COLO668 (cell line): Measurements from ENCODE around the gene ARRDC1.
"Not testable (repeated sequence)": the region's sequence is repeated elsewhere in the genome, so short reads cannot be mapped to it uniquely, and the experiment has no call there.

Experiments
- DNase-seq: peaks from one replicate; lab custom pipeline; 2025; ENCODE audit not compliant: unreplicated experiment; lab: John Stamatoyannopoulos, UW

ARRDC1 gene, protein sequence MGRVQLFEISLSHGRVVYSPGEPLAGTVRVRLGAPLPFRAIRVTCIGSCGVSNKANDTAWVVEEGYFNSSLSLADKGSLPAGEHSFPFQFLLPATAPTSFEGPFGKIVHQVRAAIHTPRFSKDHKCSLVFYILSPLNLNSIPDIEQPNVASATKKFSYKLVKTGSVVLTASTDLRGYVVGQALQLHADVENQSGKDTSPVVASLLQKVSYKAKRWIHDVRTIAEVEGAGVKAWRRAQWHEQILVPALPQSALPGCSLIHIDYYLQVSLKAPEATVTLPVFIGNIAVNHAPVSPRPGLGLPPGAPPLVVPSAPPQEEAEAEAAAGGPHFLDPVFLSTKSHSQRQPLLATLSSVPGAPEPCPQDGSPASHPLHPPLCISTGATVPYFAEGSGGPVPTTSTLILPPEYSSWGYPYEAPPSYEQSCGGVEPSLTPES

DNA sequence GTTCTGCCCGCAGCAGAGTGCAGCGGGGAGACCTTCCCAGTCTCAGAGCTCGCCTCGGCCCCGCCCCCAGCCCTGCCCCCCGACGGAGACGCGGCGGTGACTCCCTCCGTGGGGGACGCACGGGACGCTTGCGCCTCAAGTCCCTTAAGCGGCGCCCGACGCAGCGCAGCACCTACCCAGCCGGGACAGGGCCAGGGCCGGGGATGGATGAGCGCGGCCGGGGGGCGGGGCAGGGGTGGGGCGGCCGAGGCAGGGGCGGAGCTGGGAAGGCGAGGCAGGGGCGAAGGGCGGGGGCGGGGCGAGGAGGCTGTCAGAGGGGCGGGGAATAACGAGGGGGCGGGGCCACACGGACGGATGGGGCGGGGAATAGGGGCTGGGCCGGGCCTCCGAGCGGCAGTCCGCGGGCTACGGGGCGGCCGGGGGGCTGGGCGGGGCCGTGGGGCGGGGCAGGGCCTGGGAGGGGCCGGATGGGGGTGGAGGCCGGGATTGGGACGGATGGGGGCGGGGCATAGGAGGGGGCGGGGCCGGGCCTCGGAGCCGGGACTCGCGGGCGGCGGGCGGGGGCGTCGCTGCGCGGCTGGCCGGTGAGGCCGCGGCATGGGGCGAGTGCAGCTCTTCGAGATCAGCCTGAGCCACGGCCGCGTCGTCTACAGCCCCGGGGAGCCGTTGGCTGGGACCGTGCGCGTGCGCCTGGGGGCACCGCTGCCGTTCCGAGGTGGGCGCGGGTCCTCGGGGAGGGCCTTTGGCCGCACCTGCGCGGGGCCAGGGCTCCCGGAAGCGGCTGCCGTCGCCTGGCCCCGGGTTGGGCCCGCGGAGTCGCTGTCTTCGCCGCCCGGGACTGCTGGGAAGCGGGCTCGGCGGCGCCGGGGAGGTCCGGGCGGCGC is at the start of gene ARRDC1:
Gene ARRDC1, plus strand, starts transcription at position 566 of the 884 bp plus-strand sequence. Its CDS starts 32 bp downstream, at position 598.
- DNase-seq, result peak; percentile 88

DNA sequence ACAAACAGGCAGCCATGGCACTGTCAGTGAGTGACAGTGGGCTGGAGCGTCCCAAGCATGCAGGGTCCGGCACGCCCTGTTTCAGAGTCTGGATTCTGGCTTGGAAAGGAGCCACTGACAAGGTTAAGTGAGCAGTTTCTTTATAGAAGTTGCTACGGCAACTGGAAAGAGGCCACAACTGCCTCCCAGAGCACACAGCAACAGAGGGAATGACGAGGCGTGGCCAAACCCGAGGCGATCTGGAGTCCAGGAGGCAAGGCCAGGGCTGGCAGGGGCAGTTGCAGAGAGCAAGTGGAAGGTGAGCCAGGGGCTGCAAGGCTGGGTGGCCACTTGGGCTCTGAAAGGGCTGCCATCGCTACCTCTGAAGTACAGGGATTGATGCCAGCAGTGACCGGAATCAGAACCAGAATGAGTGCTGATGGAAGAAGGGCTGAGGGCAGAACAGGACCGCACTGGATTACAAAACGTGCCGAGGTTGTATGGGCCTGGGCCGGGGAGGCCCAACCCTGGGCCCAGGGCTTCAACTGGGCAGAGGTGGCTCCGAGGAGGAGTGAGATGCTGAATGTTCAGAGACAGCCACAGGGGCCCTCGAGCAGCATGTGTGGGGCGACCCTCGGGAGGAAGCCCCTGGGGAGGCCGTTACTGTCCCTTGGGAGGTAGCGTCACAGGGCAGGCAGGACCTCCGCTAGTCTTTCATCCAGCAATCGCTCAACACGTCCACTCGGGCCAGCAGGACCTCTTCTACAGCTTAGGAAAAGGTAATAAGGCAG is 49.2 kb upstream of the ARRDC1 start:
- DNase-seq, result no peak

DNA sequence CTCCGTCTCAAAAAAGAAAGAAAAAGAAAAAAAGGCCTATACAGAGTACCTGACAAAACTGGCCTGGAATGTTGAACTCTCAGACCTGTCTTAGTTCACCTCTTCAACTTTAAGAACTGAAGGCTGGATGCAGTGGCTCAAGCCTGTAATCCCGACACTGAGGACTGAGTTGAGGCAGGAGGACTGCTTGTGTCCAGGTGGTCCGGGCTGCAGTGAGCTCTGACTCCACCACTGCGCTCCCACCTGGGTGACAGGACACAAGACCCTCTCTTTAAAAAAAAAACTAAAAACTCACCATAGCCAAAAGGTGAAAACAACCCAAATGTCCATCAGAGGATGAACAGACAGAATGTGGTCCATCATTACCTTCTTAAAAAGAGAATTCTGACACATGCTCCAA is 47.4 kb upstream of the ARRDC1 start:
- no peak for DNase-seq

DNA sequence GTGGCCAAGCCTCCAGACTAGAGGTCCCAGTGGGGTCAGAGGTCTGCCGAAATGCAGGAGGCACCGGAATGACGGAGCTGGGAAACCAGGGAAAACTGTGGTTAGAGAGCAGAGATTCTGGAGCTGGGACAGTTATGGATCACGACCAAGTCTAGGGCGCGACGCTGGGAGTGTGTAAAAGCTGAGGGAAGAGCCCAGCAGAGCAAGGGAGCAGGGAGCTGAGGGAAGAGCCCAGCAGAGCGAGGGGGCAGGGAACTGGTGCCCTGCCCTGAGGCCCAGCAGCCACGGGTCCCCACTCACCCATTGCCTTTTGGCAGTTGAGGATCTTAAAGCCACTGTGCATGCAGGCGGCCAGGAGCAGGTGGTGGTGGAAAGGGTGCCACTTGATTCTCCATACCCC is 41.4 kb upstream of the ARRDC1 start:
- DNase-seq, result no peak

DNA sequence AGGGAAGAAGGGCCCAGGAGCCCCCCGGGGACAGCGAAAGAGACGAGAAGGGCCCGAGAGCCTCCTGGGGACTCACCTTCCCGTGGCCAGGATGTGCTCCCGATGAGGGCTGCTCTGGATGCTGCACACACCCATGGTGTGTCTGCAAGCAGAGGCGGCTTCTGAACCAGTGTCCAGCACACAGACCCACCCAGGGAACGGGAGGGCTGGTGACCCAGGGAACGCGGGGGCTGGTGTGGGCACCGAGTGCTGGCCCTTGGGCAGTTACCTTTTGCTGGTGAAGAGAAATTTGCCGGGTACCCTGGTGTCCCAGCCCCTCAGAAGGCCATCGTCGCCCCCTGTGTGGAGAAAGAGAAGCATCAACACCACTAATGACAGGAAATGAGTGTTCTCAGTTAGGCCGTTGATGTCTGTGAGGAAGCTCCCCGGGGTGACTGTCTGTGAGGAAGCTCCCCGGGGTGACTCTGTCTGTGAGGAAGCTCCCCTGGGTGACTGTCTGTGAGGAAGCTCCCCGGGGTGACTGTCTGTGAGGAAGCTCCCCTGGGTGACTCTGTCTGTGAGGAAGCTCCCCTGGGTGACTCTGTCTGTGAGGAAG is 40.6 kb upstream of the ARRDC1 start:
- DNase-seq, result no peak

DNA sequence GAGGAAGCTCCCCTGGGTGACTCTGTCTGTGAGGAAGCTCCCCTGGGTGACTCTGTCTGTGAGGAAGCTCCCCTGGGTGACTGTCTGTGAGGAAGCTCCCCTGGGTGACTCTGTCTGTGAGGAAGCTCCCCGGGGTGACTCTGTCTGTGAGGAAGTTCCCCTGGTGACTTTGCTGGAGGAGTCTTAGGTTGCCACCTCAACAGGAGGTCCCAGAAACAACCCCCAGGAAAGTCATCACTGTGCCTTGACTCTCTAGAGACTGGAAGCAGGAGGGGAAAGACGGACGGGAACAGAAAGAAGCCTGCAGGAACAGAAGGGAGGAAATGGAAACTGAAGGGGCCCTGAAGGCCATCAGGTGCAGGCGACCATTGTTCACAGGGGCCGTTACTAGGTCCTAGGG is 37.0 kb upstream of the ARRDC1 start:
- not testable (repeated sequence) for DNase-seq

DNA sequence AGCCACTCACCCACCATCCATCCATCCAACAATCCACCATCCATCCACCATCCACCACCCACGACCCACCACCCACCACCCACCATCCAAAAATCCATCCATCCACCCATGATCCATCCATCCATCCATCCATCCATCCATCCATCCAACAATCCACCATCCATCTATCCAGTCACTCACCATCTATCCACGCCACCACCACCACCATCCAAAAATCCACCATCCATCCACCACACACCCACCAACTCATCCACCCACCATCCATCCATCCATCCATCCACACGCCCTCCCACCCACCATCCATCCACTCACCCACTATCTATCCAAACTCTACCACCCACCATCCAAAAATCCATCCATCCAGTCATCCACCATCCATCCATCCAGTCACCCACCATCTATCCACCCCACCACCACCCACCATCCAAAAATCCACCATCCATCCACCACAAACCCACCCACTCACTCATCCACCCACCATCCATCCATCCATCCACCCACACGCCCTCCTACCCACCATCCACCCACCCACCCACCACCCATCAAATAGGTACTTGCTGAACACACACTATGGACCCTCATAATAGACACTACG is 35.8 kb upstream of the ARRDC1 start:
- DNase-seq, result no peak

DNA sequence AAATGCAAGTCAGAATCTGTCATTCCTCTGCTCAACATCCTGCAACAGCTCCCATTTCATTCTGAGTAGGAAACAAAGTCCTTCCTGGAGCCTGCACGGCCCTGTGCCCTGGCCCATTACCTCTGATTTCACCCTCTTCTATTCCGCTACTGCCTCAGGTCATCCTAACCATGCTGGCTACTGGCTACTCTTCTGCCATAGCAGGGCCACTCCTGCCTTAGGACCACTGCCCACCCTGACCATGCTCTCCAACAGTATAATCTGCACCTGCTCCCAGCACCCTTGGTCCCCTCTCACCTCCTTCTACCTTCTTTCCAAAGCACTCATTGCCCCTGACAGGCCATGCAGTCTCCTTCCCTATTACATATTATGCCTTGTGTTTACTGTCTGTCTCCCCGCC is 34.9 kb upstream of the ARRDC1 start:
- DNase-seq, result no peak

DNA sequence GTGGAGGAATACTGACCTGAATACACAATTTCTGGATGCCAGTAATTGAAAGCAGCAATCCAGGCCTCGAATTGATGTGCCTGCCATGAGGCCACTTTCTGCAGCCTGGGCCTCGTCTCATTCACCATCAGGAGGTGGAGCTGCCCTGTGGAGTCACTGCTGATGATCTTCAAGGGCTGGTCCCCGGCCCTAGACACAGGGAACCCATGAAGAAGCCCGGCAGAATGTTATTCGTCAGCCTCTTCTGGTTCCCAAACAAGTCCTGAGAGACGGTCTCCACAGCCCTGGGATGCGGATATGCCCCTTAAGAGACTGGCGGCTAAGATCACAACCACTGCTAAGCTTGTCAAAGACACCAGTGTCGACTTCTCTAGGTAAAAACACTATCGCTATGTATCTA is 31.3 kb upstream of the ARRDC1 start:
- DNase-seq, result no peak

DNA sequence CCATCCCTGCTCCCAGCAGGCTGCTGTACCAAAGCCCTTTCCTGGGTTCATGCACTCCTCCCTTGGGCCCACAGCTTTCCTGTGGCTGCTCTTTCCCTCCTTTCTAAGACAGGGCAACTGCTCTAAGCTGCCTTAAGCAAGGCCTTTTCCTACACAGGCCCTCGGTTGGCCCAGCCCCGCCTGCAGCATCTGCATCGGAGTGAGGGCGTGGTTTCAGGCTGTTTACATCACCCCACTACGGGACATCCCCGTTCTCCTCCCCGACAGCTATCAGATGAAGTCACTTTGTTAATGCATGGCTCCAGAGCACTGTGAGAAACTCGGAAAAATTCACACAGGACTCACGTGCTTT is 30.1 kb upstream of the ARRDC1 start:
- DNase-seq, result no peak

DNA sequence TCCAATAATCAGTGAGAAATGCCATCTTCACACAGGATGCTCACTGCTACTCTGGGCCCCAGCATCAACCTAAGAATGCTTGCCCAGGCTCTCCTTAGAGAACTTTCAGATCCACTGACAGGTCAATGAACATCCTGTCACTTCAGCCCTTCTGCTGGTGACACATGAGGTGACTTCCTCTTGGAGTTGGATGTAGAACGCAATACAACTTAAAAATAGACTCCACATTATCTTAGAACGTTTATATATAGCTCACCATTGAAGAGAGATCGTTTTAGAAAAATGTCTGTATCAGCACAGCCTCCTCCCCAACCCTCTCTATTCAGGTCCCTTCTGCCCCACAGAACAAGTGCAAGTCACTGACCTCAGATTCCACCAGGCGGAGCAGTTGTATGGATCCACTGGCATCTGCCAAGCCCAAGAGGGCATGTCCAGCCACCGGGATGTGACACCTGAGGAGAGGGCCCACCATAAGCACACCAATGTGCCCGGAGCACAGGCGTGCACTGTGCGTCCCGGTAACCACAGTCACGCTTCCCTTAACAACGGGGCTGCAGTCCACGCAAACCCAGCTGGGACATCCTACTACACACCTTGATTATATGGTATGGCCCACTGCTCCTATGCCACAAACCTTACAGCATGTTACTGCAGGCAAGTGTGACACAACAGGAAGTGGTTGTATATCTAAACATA is 29.6 kb upstream of the ARRDC1 start:
- DNase-seq, result no peak

DNA sequence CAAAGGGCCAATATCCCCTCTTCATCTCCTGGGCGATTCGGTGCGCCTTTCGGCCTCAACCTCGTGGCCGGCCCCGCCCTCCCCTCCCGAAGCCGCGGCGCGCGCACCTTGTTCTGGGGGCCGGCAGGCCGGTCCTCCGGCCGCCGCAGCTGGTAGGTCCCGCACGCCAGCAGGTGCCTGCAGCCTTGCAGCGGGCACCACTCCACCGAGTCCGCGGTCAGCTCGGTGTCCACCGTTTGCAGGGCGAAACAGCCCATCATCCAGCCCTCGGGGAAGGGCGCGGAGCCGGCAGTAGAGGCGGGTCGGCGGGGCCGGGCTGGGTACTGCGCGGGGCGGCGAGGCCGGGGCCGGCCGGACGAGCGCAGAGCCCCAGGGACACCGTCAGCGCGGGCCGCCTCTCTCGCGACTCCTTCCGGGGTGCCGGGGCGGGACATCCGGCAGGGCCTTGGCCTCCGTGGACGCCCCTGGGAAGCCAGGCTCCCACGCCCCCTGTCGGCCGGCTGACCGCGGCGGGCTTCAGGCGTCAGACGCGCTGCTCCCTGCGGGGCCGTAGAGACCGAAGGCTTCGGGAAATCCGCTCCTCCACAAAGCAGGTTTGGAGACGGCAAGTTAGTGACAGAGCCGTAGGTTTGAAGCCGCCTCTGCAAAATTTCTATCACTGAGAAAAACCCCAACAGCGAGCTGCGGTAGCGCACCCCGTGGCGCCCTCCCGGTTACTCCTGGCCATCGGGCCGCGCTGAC is 26.8 kb upstream of the ARRDC1 start, which contains the start of gene DPH7:
Gene DPH7, minus strand, starts transcription at position 408 of the 741 bp plus-strand sequence. Its CDS starts 148 bp downstream, at position 260.
- DNase-seq, result peak; percentile 98

DNA sequence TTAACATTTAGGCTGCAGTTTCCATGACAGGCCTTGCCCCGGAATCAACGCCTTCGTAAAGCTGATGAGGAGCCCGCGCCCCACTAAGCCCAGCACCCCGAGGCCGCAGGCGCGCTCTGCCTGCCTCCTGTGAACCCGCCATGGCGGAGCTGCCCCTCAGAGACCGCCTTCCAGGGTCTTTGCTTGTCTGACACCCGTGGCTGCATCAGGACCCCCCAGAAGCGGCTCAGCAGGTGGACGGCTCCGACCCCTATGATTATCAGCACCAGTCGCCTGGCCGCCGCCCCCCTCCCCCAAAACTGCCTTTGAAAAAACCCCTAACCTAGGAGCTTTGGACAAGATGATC is 26.3 kb upstream of the ARRDC1 start:
- no peak for DNase-seq

DNA sequence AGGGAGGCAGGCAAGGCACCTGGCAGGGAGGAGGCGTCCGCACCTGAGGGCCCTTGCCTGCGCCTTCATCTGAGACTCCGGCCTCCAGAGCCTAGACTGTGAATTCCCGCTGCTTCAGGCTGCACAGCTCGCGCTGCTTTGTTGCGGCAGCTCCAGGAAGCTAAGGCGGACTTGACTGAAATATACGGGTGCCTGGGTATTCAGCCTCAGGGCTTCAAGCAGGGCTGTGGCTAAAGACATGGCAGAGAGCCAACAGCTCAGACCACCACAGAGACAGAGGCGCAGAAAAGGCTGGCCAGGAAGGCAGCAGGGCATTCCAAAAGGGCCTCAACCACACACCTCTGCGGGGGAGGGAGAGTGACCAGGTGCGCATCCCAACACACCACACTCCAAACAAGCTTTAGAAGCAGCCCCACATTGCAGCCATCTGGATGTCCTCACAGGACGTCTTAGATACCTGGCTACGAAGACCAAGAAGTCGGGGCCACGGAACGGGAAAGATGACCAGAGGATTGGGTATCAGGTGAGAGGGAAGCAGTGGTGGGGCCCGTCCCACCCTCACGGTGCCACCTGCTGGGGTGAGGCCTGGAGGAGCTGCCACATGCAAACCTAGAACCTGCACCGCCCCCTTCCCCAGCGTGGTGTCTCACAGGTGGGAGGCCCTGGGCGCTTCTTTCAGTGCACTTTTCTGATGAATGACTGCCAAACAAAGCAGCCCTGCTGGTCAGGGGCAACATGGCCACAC is 25.1 kb upstream of the ARRDC1 start:
- DNase-seq, result peak; percentile 35

DNA sequence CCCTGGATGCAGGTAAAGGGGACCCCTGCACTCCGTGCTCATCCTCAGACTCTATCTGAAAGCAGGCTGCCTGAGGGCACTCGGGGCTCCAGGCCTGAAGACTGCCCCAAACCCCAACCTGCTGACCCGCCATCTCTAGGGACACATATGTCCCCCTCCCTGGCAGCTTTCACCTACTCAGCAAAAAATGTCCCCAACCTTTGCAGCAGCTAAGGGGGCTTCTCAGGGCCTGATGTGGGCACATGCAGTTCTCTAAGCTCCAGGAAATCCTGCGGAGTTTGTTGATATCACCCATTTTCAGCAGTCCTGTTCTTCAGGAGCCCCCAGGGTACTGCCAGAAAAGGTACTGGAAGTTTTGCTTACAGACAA is 24.5 kb upstream of the ARRDC1 start:
- DNase-seq, result no peak

DNA sequence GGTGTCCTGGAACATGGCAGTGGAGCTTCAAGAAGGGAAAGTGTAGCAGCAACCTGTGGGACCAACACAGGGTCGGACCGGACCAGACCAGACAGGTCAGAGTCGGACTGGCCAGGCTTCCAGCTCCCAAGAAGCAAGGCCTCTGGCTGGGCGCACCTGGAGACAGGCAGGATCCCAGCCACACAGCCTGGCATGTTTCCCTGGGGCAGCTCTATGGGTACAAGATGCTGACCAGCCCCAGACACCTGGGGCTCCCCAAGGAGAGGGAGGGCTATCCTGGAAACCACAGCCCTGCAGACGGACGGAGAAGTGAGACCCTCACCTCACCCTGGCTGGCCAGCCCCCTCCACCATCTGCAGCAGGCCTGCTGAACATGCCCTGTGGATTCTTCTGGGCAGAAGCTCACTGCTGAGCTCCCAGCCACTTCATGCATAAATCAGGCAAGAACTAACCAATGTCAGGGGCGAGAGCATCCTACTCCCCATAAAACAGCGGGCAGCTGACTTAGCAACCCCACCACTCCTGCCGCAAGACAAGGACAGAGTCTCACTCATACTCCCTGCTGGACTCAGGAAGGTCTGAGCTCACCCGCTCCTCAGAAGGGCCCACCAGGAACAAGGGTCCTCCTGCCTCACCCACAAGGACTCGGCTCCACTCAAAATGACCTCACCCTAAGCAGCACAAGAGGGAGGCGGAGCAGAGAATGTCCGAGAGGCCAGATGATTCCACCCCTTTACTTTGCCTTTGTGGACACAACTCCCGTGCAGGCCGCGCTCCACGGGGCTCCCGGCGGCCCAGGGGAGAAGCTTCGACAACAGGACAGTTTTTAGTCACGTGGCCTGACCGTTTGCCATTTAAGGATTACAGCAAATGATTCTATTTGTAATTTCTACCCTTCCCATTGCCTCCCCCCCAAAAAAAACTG is 23.9 kb upstream of the ARRDC1 start:
- no peak for DNase-seq

DNA sequence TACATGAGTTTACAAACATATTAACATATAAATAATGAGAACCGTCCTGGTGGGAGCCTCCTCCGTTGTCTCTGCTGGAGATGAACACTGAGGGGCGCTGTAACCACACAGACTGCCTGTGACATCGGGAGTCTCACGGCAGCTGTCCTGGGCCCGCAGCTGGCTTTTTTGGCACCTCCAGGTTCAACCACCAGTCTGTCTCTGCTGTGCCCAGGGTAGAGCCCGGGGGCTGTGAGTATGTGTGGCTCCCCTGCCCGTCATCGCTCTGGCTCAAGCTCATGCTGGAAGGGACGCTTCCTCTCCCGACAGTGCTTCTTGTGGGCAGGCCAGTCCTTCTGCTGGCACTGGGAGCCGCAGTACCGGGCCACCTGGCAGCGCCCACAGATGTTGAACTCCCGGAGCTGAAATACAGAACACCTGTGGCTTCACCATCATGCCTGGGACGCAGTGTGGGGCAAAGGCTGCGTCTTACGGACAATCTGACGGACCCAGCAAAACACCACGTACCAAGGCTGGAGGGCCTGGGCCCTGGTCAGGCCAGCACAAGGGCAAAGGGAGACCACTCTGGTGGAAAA is 23.1 kb upstream of the ARRDC1 start:
- DNase-seq, result peak; percentile 14
